Naive thymus-derived CD4-positive, alpha-beta T cell (primary cell): ENCODE data around the gene FRMD4A. TPM values are rescaled to one million over a fixed set of nuclear protein-coding genes. Genes with fewer than 3 reads are reported as not detected.
"Not testable (repeated sequence)": the region's sequence is repeated elsewhere in the genome, so short reads cannot be mapped to it uniquely, and the experiment has no call there.

Experiments
- ATAC-seq: fragments of 150-1000 bp; cut with Tn5 transposase; 2 replicates; pipeline ENCODE4 v1.10.0; 2021; ENCODE audit warnings: mild to moderate bottlenecking, moderate library complexity
- CTCF ChIA-PET: fragments of 350-600 bp; sonication (Branson Sonifier 250); formaldehyde crosslinking; loops from one replicate; lab custom pipeline; 2021; ENCODE audit warnings: antibody characterized with exemption; lab: Charles Lee
- POLR2A ChIA-PET: fragments of 350-600 bp; sonication (Branson Sonifier 250); formaldehyde crosslinking; loops from one replicate; lab custom pipeline; 2021; ENCODE audit warnings: antibody characterized with exemption, inconsistent platforms; lab: Charles Lee
- DNase-seq, 9 donors: peaks; one replicate each; pipeline versions ENCODE4 v3.0.0 to v3.0.0-alpha.2; 2020 to 2022; ENCODE audit warnings: mixed read lengths in 1 of 9
- H3K27ac ChIP-seq: one replicate; pipeline ENCODE4 v1.7.0; 2013; ENCODE audit warnings: mild to moderate bottlenecking, low read depth, low read length, moderate library complexity
- H3K27me3 ChIP-seq, 2 donors: one replicate each; pipeline ENCODE4 v1.7.0; 2013; ENCODE audit warnings: low read length in 2 of 2, mild to moderate bottlenecking in 2 of 2, moderate library complexity in 2 of 2; ENCODE audit not compliant: control insufficient read depth in 2 of 2, insufficient read depth in 2 of 2
- H3K36me3 ChIP-seq, 3 experiments: 1 replicate in 2 of 3; 2 replicates in 1 of 3; pipeline ENCODE4 v1.7.0; 2013; ENCODE audit warnings: low read length in 3 of 3, mild to moderate bottlenecking in 3 of 3, moderate library complexity in 1 of 3; ENCODE audit not compliant: insufficient read depth in 3 of 3, control insufficient read depth in 2 of 3
- H3K4me1 ChIP-seq, 2 donors: one replicate each; pipeline ENCODE4 v1.7.0; 2013; ENCODE audit warnings: low read length in 2 of 2, mild to moderate bottlenecking in 2 of 2, moderate library complexity in 1 of 2; ENCODE audit not compliant: control insufficient read depth in 2 of 2, insufficient read depth in 2 of 2
- H3K4me3 ChIP-seq: 2 replicates; pipeline ENCODE4 v1.7.0; 2013; ENCODE audit warnings: mild to moderate bottlenecking, low read length
- H3K9me3 ChIP-seq, 3 experiments: 1 replicate in 2 of 3; 2 replicates in 1 of 3; pipeline ENCODE4 v1.7.0; 2013; ENCODE audit warnings: low read length in 3 of 3; ENCODE audit not compliant: control insufficient read depth in 2 of 3
- H3K27ac Mint-ChIP-seq, 9 donors: one replicate each; pipeline ENCODE4 v1.8.0; 2020 to 2022; ENCODE audit warnings: mixed read lengths in 9 of 9, mild to moderate bottlenecking in 8 of 9, moderate library complexity in 5 of 9, inconsistent platforms in 2 of 9
- H3K27me3 Mint-ChIP-seq, 5 donors: one replicate each; pipeline ENCODE4 v1.8.0; 2021 to 2022; ENCODE audit warnings: mixed read lengths in 5 of 5, mild to moderate bottlenecking in 1 of 5
- H3K36me3 Mint-ChIP-seq, 5 donors: one replicate each; pipeline ENCODE4 v1.8.0; 2020 to 2022; ENCODE audit warnings: mixed read lengths in 5 of 5, mild to moderate bottlenecking in 3 of 5, inconsistent platforms in 1 of 5
- H3K4me1 Mint-ChIP-seq, 7 donors: one replicate each; pipeline ENCODE4 v1.8.0; 2020 to 2022; ENCODE audit warnings: mixed read lengths in 7 of 7, mild to moderate bottlenecking in 3 of 7, inconsistent platforms in 1 of 7
- H3K4me3 Mint-ChIP-seq, 10 donors: one replicate each; pipeline ENCODE4 v1.8.0; 2020 to 2022; ENCODE audit warnings: mild to moderate bottlenecking in 10 of 10, mixed read lengths in 10 of 10, moderate library complexity in 6 of 10, inconsistent platforms in 2 of 10
- H3K9me3 Mint-ChIP-seq, 11 donors: one replicate each; pipeline ENCODE4 v1.8.0; 2020 to 2022; ENCODE audit warnings: mixed read lengths in 11 of 11, mild to moderate bottlenecking in 4 of 11, inconsistent platforms in 1 of 11, moderate library complexity in 1 of 11
- intact Hi-C, 2 donors: fragments of 100-400 bp; cut with micrococcal nuclease; formaldehyde crosslinking; loops; one replicate each; pipeline ENCODE4 v1.15.1; 2023
- polyA plus RNA-seq, 2 donors: library from polyadenylated mRNA; unstranded; fragments of 300-500 nt; fragmentation: Illumina TruSeq; gene quantifications; one replicate each; pipeline ENCODE4 v1.2.3, GENCODE V29; 2021
- total RNA-seq, 6 experiments: library from RNA in 5 of 6; stranded (reverse) in 5 of 6; gene quantifications; 1 replicate in 5 of 6; 2 replicates in 1 of 6; pipeline ENCODE4 v1.2.3 and lab custom pipeline; 2021 to 2026

Gene FRMD4A
- total and polyA plus RNA-seq, 7 experiments from 2014 or later: 0.10 to 3.1 (median 0.62) TPM

DNA sequence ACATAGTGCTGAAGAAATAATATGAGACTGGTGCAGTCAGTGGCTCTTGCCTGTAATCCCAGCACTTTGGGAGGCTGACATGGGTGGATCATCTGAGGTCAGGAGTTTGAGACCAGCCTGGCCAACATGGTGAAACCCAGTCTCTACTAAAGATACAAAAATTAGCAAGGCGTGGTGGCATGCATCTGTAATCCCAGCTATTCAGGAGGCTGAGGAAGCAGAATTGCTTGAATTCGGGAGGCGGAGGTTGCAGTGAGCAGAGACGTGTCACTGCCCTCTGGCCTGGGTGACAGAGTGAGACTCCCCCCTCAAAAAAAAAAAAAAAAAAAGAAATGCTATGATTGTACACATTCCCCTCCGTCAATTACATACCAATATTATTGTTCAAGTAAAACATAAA is 615.1 kb downstream of the FRMD4A start:
- H3K4me1 ChIP-seq: peaks cover 0 to 19% of the 10 kb centered on the region in 2 donors
- DNase-seq, H3K9me3 Mint-ChIP-seq, H3K4me3 Mint-ChIP-seq, POLR2A ChIA-PET, H3K36me3 Mint-ChIP-seq, H3K27ac Mint-ChIP-seq, ATAC-seq, H3K36me3 ChIP-seq, CTCF ChIA-PET, H3K27me3 ChIP-seq, H3K27ac ChIP-seq, H3K4me3 ChIP-seq, H3K27me3 Mint-ChIP-seq, H3K9me3 ChIP-seq: not testable (repeated sequence)
- peaks cover 10 to 25% (median 15%) of the 10 kb centered on the region in 7 donors for H3K4me1 Mint-ChIP-seq
- intact Hi-C loops: loop anchor here in 1 of 2 donors (5.0 kb wide), 1 partner anchor 62 kb away; no protein-coding TSS in a partner anchor

- POLR2A ChIA-PET: no interaction called here
- H3K36me3 ChIP-seq: no peaks in the 10 kb centered on the region
- H3K4me3 ChIP-seq: no peak overlapping the region
- ATAC-seq: no peak
- CTCF ChIA-PET: no interaction called here
- no peaks in the 10 kb centered on the region for H3K9me3 ChIP-seq
- Mint-ChIP-seq H3K4me1 (peaks cover 10 to 25% (median 15%) of the 10 kb centered on the region in 7 donors), H3K27ac (no peak overlapping the region), H3K4me3 (no peak overlapping the region), H3K27me3 (peaks cover 0 to 7% (median 0%) of the 10 kb centered on the region in 5 donors), H3K9me3 (no peaks in the 10 kb centered on the region), H3K36me3 (no peaks in the 10 kb centered on the region)
- intact Hi-C loops: loop anchor here in 1 of 2 donors (5.0 kb wide), 1 partner anchor 62 kb away; no protein-coding TSS in a partner anchor
- no peaks in the 10 kb centered on the region for H3K27me3 ChIP-seq
- H3K27ac ChIP-seq: no peak overlapping the region
- H3K4me1 ChIP-seq: peaks cover 0 to 19% of the 10 kb centered on the region in 2 donors
- no peak for DNase-seq
These were observed 615.6 kb downstream of the FRMD4A start for GRCh38 chr10:13715100-13715499.

DNA sequence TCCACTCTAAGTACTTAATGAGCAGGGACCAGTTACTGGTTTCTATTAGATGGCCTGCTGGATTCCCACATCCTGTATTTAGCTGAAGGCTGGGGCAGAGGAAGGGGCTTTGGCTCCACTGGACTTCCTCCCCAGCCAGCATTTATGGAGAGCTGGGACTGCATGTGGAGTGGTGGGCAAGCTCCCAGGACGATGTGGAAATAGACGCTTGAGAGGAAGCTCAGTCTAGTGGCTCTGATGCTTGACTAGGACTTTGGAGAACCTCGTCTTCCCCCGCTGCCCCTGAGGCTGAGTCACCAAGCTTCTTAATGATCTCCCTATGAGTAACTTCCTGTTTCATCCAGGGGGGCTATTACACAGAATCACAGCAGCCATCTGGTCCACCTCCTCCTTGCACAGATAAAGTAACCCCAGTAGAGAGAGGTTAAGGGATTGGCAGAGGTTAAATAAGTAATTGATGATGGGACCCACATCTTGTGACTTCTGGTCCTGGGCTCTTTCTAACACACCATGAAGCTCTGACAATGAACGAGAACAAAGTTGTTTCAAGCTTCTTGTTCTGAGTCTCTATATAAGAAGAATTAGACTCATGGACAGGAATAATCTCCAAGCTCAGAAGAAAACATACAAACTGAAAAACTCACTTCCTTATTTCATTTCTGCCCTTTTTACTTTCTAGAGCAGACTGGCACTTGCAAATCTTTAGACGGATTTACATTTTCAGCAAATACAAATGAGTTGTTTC is 617.7 kb downstream of the FRMD4A start:
- Mint-ChIP-seq H3K36me3 (no peaks in the 10 kb centered on the region), H3K27me3 (peaks cover 0 to 15% (median 5%) of the 10 kb centered on the region in 5 donors), H3K9me3 (no peaks in the 10 kb centered on the region), H3K4me1 (peaks cover 5 to 19% (median 10%) of the 10 kb centered on the region in 7 donors), H3K4me3 (no peak overlapping the region), H3K27ac (peak overlapping the region in 1 of 9 donors; percentile 15)
- ChIA-PET CTCF (interaction anchor here (0.6 kb wide), 1 partner anchor 1197 kb away, joined by 3 read pairs; no protein-coding TSS in a partner anchor), POLR2A (no interaction called here)
- peaks cover 0 to 6% of the 10 kb centered on the region in 2 donors for H3K4me1 ChIP-seq
- H3K27ac ChIP-seq: no peak overlapping the region
- no peak for DNase-seq
- H3K4me3 ChIP-seq: no peak overlapping the region
- intact Hi-C loops: no loop called here
- H3K36me3 ChIP-seq: no peaks in the 10 kb centered on the region
- peak; percentile 79 for ATAC-seq
- H3K9me3 ChIP-seq: no peaks in the 10 kb centered on the region
- H3K27me3 ChIP-seq: peaks cover 0 to 2% of the 10 kb centered on the region in 2 donors

DNA sequence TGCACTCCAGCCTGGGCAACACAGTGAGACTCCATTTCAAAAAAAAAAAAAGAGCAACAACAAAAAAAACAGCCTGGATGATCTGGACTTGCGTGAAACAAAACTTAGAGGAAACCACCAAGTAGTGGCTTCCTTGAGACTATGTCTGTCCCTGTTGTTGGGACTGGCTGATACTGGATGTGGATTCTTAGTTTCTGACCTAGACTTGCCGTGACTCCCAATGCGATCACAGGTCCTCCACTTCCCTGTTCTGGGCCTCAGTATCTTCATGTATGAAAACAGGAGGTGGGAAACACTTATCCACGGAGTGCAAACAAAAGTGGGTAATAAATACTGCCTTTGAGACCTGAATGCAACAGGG is 618.3 kb downstream of the FRMD4A start:
- Mint-ChIP-seq H3K27ac (no peak overlapping the region), H3K4me3 (no peak overlapping the region), H3K27me3 (peaks cover 0 to 15% (median 10%) of the 10 kb centered on the region in 5 donors), H3K36me3 (no peaks in the 10 kb centered on the region), H3K9me3 (no peaks in the 10 kb centered on the region), H3K4me1 (peaks cover 0 to 19% (median 11%) of the 10 kb centered on the region in 7 donors)
- H3K4me1 ChIP-seq: peaks cover 0 to under 1% of the 10 kb centered on the region in 2 donors
- ChIA-PET CTCF (no interaction called here), POLR2A (no interaction called here)
- intact Hi-C loops: no loop called here
- no peak overlapping the region for H3K27ac ChIP-seq
- H3K4me3 ChIP-seq: no peak overlapping the region
- no peaks in the 10 kb centered on the region for H3K36me3 ChIP-seq
- H3K27me3 ChIP-seq: peaks cover 0 to 2% of the 10 kb centered on the region in 2 donors
- ATAC-seq (peak; percentile 9), DNase-seq (no peak)
- no peaks in the 10 kb centered on the region for H3K9me3 ChIP-seq

- no peak overlapping the region for H3K4me3 Mint-ChIP-seq
- H3K27ac ChIP-seq: no peak overlapping the region
- no peak overlapping the region for H3K4me3 ChIP-seq
- H3K27ac Mint-ChIP-seq: no peak overlapping the region
- DNase-seq: no peak
- H3K9me3 ChIP-seq: no peaks in the 10 kb centered on the region
- intact Hi-C loops: no loop called here
- CTCF ChIA-PET: no interaction called here
- H3K36me3 ChIP-seq: no peaks in the 10 kb centered on the region
- POLR2A ChIA-PET: no interaction called here
- H3K4me1 ChIP-seq: no peaks in the 10 kb centered on the region
- peaks cover 5 to 22% (median 21%) of the 10 kb centered on the region in 5 donors for H3K27me3 Mint-ChIP-seq
- peaks cover 10 to 30% (median 21%) of the 10 kb centered on the region in 7 donors for H3K4me1 Mint-ChIP-seq
- ATAC-seq: no peak
- H3K27me3 ChIP-seq: peaks cover 0 to 2% of the 10 kb centered on the region in 2 donors
- no peaks in the 10 kb centered on the region for H3K36me3 Mint-ChIP-seq
- H3K9me3 Mint-ChIP-seq: no peaks in the 10 kb centered on the region
These were observed 619.4 kb downstream of the FRMD4A start for GRCh38 chr10:13711291-13711690.

DNA sequence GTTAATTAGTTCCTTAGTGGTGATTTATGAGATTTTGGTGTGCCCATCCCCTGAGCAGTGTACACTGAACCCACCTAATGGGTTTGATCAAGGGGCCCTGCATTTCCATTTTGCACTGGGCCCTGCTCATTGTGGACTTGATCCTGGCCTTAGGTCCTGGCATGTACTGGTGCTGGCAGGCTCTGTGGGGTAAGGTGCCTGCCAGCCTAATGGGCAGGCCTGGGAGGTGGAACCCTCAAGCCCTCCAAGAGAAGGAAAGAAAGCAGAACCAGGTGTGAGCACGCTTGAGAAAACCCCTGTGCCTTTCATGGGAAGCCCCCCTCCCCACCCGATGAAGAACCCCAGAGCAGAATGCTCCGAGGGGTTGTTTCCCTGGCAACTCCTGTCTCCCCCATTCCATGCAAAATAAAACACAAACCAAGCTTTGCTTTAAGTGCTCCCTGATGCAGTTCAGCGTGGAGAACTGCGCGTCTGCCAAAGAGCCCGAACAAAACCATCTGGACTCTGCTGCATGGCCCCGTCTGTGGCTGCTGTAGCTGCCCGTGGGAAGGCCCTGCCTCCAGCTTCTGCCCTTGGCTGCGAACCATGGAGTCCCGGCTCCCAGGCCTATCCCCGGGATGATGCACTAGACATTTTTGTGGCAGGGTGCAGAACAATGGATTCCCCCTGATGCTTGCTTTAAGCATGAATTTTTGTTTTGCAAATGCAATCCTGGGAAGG is 620.6 kb downstream of the FRMD4A start:
- Mint-ChIP-seq H3K36me3 (peaks cover 0 to 1% (median 0%) of the 10 kb centered on the region in 5 donors), H3K4me1 (peaks cover 10 to 30% (median 21%) of the 10 kb centered on the region in 7 donors), H3K27me3 (peaks cover 10 to 31% (median 27%) of the 10 kb centered on the region in 5 donors), H3K9me3 (no peaks in the 10 kb centered on the region), H3K27ac (no peak overlapping the region), H3K4me3 (no peak overlapping the region)
- DNase-seq: no peak
- POLR2A ChIA-PET: no interaction called here
- intact Hi-C loops: no loop called here
- Histone ChIP-seq H3K4me1 (no peaks in the 10 kb centered on the region), H3K27ac (no peak overlapping the region), H3K27me3 (peaks cover 2 to 4% of the 10 kb centered on the region in 2 donors), H3K4me3 (no peak overlapping the region), H3K9me3 (no peaks in the 10 kb centered on the region), H3K36me3 (no peaks in the 10 kb centered on the region)
- ATAC-seq: no peak
- CTCF ChIA-PET: no interaction called here
